Activated CD4-positive, CD25-positive, alpha-beta regulatory T cell treated with anti-CD3 and anti-CD28 coated beads, Interleukin-2, amount 50 U/mL, for 16 hours (primary cell): Measurements from ENCODE around the gene HSD17B3.
"Not testable (repeated sequence)": the region's sequence is repeated elsewhere in the genome, so short reads cannot be mapped to it uniquely, and the experiment has no call there.

Source experiments
- DNase-seq: peaks from one replicate; pipeline ENCODE4 v3.0.0-alpha.2; 2020; ENCODE audit warnings: low read depth, low spot score

The HSD17B3 gene

GRCh38 chr9:96195541-96195940 is 106.4 kb downstream of the HSD17B3 start:
- no peak for DNase-seq

GRCh38 chr9:96193236-96193755 is 108.7 kb downstream of the HSD17B3 start:
- DNase-seq = no peak

GRCh38 chr9:96192710-96193109 is 109.3 kb downstream of the HSD17B3 start:
- no peak for DNase-seq

- DNase-seq = no peak
Observed at GRCh38 chr9:96189995-96190394, 112.0 kb downstream of the HSD17B3 start.

- not testable (repeated sequence) for DNase-seq
Observed at GRCh38 chr9:96189581-96189980, 112.4 kb downstream of the HSD17B3 start.

- DNase-seq = no peak
Observed at GRCh38 chr9:96188571-96188970, 113.4 kb downstream of the HSD17B3 start.

- no peak for DNase-seq
Observed at GRCh38 chr9:96187151-96187555, 114.8 kb downstream of the HSD17B3 start.

- DNase-seq = no peak
Observed at GRCh38 chr9:96186591-96187011, 115.4 kb downstream of the HSD17B3 start.

GRCh38 chr9:96185518-96186156 is 116.3 kb downstream of the HSD17B3 start:
- no peak for DNase-seq
